ENCODE measurements around the gene FAM240A.

The FAM240A gene

DNA sequence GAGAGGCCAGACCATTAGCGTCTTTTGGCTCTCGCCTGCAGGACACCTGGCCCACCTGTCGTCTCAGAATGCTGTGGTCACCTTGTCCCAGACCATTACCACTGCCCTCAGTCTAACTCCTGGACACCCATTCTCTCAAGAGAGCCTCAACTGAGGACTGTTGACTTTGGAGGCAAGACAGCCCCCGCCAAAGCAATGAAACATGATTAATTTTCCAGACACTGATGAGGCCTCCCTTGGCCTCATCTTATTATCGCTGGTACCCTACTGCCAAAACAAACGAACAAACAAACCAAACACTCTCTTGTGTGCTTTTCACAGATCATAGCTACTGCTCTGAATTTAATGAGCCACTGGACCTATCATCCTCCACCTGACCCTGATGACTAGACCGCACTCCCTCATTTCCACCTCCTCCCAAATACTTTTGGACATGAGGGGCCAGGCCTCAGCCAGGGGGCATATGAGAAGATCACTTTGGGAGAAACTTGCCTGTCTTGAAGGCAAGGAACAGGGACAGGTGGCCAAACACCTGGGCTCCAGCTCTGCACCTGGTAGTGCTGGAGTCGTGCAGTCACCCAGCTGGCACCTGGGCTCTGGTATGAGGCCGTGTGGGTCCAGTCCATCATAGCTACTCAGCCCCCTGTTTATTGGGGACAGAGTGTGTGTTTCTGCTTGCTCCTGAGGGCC, 53.6 kb downstream of the FAM240A start:
- TF ChIP-seq, protein P1, sequence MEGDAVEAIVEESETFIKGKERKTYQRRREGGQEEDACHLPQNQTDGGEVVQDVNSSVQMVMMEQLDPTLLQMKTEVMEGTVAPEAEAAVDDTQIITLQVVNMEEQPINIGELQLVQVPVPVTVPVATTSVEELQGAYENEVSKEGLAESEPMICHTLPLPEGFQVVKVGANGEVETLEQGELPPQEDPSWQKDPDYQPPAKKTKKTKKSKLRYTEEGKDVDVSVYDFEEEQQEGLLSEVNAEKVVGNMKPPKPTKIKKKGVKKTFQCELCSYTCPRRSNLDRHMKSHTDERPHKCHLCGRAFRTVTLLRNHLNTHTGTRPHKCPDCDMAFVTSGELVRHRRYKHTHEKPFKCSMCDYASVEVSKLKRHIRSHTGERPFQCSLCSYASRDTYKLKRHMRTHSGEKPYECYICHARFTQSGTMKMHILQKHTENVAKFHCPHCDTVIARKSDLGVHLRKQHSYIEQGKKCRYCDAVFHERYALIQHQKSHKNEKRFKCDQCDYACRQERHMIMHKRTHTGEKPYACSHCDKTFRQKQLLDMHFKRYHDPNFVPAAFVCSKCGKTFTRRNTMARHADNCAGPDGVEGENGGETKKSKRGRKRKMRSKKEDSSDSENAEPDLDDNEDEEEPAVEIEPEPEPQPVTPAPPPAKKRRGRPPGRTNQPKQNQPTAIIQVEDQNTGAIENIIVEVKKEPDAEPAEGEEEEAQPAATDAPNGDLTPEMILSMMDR (IDR thresholded peaks at IDR 0.05; ENCODE audit: control insufficient read depth, insufficient read depth, low read depth, low read length, missing control alignments), result no peak
- H3K4me3 ChIP-seq (ENCODE audit: control insufficient read depth, low read depth, low read length), result no peak overlapping the region
- no peak for DNase-seq (ENCODE audit: low read depth)

DNA sequence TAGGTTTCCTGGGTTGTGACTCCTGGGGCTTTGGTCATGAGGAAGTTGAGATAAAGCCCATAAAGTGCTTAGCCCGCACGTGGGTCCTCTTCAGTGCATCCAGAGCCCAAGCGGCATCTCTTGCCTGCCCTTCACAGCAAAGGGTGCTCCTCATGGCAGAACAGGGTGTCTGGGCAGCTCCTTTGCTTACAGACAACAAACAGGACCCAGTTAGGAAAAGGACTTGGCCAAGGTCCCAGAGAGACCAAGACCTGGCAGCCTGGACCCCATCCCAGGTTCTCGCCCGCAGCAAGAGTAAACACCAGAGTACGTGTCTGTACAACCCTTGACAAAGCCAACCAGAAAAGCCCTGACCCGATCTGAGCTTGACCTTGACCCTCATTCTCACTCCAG, 54.1 kb downstream of the FAM240A start:
- no peak for DNase-seq (ENCODE audit: low read depth)

DNA sequence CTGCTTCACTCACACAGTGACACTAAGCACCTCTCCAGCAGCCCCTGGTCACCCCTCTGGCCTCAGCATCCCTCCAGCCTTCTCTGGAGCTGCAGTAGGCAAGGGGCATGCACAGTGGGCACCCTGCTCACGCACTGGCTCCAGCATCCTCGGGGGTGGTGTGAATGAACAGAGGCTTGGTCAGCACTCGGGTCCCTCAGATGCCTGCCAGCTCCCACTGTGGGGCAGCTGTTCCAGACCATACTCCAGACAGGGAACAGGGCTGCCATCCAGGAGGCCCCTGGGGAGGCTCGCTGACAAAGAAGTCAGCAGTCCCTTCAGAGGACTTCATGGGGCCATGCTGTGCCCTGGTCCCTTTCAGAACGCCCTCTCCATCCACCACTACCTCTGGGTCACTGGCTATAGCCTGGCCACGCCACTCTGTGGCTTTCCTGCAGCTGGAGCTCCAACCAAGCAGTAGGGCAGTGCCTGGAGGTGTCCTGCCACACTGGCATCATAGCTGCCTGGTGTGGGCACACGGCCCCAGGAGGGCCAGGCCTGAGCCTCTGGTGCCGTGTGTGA, 54.8 kb downstream of the FAM240A start:
- no peak for DNase-seq (ENCODE audit: low read depth)
- H3K4me3 ChIP-seq (ENCODE audit: control insufficient read depth, low read depth, low read length), result no peak overlapping the region
- TF ChIP-seq, protein P1 (IDR thresholded peaks at IDR 0.05; ENCODE audit: control insufficient read depth, insufficient read depth, low read depth, low read length, missing control alignments), result no peak

More for the DNA sequence above, 54.1 kb downstream of the FAM240A start:
- TF ChIP-seq, protein P1 (IDR thresholded peaks at IDR 0.05; ENCODE audit: control insufficient read depth, insufficient read depth, low read depth, low read length, missing control alignments), result no peak
- H3K4me3 ChIP-seq (ENCODE audit: control insufficient read depth, low read depth, low read length), result no peak overlapping the region

DNA sequence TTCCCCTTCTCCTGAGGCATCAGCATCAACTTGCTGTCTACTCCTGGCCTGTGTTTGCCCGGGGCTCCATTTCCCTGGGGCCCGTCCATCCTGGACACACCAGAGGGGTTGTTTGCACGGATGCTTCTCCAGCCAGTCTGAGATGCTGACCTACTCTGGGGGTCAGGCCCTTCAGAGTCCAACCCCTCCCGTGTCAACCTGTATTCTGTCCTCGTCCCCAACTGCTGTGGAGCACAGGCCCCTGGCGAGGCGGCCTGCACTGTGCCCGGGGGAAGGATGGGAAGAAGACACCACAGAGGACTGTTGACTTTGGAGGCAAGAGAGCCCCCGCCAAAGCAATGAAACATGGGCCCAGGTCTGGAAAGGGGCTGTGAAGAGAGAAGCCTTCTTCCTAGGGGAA, 55.3 kb downstream of the FAM240A start:
- H3K4me3 ChIP-seq (ENCODE audit: control insufficient read depth, low read depth, low read length), result no peak overlapping the region
- no peak for DNase-seq (ENCODE audit: low read depth)
- TF ChIP-seq, protein P1 (IDR thresholded peaks at IDR 0.05; ENCODE audit: control insufficient read depth, insufficient read depth, low read depth, low read length, missing control alignments), result no peak

DNA sequence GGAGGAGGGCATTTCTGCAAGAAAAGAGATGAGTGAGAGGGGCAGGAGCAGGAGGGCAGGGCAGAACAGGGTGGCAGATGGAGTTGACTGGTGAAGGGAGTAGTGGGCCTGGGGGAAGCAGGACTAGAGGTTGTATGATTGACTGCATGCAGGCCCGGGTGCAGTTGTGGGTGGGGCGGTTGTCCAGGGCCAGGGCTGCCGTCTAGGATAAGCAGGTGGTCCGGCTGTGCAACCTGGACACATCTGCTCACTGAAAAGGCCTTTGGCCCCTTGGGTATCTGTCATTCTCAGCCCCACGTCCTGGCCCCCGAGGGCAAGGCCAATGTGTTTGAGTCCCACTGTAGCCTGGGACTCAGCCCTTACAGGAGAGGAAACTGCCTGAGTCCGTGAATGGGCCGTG, 55.8 kb downstream of the FAM240A start:
- TF ChIP-seq, protein P1 (IDR thresholded peaks at IDR 0.05; ENCODE audit: control insufficient read depth, insufficient read depth, low read depth, low read length, missing control alignments), result no peak
- no peak overlapping the region for H3K4me3 ChIP-seq (ENCODE audit: control insufficient read depth, low read depth, low read length)
- DNase-seq (ENCODE audit: low read depth), result no peak

DNA sequence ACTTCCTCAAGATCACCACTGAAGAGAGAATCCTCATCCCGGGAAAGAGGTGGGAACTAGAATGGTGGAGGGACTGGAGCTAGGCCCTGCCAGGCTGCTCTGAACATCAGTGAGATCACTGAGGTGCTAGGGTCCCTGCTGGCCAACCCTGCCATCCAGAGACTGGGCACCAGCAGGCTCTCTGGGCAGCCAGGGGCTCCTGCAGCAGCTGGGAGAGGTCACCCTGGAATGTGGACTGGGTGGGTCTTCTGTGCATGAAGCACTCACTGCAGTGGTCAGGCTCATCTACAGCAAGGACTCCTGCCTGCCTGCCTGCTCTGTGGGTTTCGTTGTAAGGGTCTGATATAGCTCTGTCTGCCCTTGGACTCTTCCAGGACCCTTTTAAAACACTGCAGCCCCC, 56.3 kb downstream of the FAM240A start:
- TF ChIP-seq, protein P1 (IDR thresholded peaks at IDR 0.05; ENCODE audit: control insufficient read depth, insufficient read depth, low read depth, low read length, missing control alignments), result no peak
- no peak overlapping the region for H3K4me3 ChIP-seq (ENCODE audit: control insufficient read depth, low read depth, low read length)
- no peak for DNase-seq (ENCODE audit: low read depth)
